SU-DHL-6 (cell line): ENCODE data around the gene UNK.

Experiments used
- H2AFZ ChIP-seq: fragments of 200-600 bp; sonication (generic); 2 replicates; pipeline ENCODE4 v1.6.1; 2014; ENCODE audit warnings: low read depth, mild to moderate bottlenecking, moderate library complexity, mixed read lengths, antibody characterized with exemption, low read length; ENCODE audit not compliant: severe bottlenecking
- H3F3A ChIP-seq: fragments of 200-600 bp; shearing (Covaris generic); 2 replicates; pipeline ENCODE4 v1.6.0; 2016; ENCODE audit warnings: antibody characterized with exemption, mild to moderate bottlenecking; ENCODE audit not compliant: insufficient read depth
- H3K27ac ChIP-seq: fragments of 200-600 bp; sonication (generic); 2 replicates; pipeline ENCODE4 v1.5.1; 2016; ENCODE audit warnings: low read depth, mild to moderate bottlenecking, low read length, moderate library complexity, mixed read lengths
- H3K27me3 ChIP-seq: fragments of 200-600 bp; sonication (generic), shearing (Covaris generic); 2 replicates; pipeline ENCODE4 v1.6.0; 2014; ENCODE audit warnings: mild to moderate bottlenecking, low read length
- H3K36me3 ChIP-seq: fragments of 200-600 bp; sonication (generic); 2 replicates; pipeline ENCODE4 v1.6.1; 2014; ENCODE audit warnings: mild to moderate bottlenecking, low read length, mixed read lengths
- H3K4me2 ChIP-seq: fragments of 300-600, 200-600 bp; shearing (Covaris generic), sonication (generic); 2 replicates; pipeline ENCODE4 v1.6.0; 2014; ENCODE audit warnings: low read length, low read depth, mild to moderate bottlenecking; ENCODE audit not compliant: poor library complexity, severe bottlenecking
- H3K4me3 ChIP-seq: fragments of 200-600 bp; sonication (generic); 2 replicates; pipeline ENCODE4 v1.5.1; 2014; ENCODE audit warnings: antibody characterized with exemption, low read length, mild to moderate bottlenecking, mixed read lengths; ENCODE audit not compliant: insufficient read depth, poor library complexity, severe bottlenecking
- H3K79me2 ChIP-seq: fragments of 200-600 bp; sonication (generic); 2 replicates; pipeline ENCODE4 v1.6.1; 2014; ENCODE audit warnings: mild to moderate bottlenecking, low read length, moderate library complexity; ENCODE audit not compliant: insufficient read depth
- H3K9ac ChIP-seq: fragments of 200-600 bp; sonication (generic); 2 replicates; pipeline ENCODE4 v1.7.0; 2014; ENCODE audit warnings: mild to moderate bottlenecking, low read length
- H3K9me2 ChIP-seq: fragments of 200-600 bp; sonication (generic); replicated peaks from 2 replicates; pipeline ENCODE4 v1.6.1; 2014; ENCODE audit warnings: low read length; ENCODE audit not compliant: insufficient read depth
- H3K9me3 ChIP-seq: fragments of 200-600 bp; sonication (generic); 2 replicates; pipeline ENCODE4 v1.6.1; 2014; ENCODE audit warnings: low read length, mixed read lengths; ENCODE audit not compliant: insufficient read depth
- H4K20me1 ChIP-seq: fragments of 200-600 bp; sonication (generic); 2 replicates; pipeline ENCODE4 v1.6.1; 2014; ENCODE audit warnings: low read depth, mild to moderate bottlenecking, antibody characterized with exemption, low read length, moderate library complexity, mixed read lengths
- EZH2phosphoT487 ChIP-seq: fragments of 200-600 bp; sonication (generic), shearing (Covaris generic); conservative IDR thresholded peaks from 2 replicates; pipeline ENCODE4 v1.6.1; 2018; ENCODE audit warnings: mild to moderate bottlenecking, antibody characterized with exemption, low read length, moderate library complexity, mixed read lengths
- TF ChIP-seq, protein P1 (sequence below): fragments of 200-600 bp; sonication (generic); IDR thresholded peaks from one replicate; pipeline ENCODE4 v1.5.1; 2017; ENCODE audit warnings: antibody characterized with exemption, mild to moderate bottlenecking, low read length, moderate library complexity; ENCODE audit not compliant: insufficient read depth, poor library complexity, severe bottlenecking

Gene UNK

DNA sequence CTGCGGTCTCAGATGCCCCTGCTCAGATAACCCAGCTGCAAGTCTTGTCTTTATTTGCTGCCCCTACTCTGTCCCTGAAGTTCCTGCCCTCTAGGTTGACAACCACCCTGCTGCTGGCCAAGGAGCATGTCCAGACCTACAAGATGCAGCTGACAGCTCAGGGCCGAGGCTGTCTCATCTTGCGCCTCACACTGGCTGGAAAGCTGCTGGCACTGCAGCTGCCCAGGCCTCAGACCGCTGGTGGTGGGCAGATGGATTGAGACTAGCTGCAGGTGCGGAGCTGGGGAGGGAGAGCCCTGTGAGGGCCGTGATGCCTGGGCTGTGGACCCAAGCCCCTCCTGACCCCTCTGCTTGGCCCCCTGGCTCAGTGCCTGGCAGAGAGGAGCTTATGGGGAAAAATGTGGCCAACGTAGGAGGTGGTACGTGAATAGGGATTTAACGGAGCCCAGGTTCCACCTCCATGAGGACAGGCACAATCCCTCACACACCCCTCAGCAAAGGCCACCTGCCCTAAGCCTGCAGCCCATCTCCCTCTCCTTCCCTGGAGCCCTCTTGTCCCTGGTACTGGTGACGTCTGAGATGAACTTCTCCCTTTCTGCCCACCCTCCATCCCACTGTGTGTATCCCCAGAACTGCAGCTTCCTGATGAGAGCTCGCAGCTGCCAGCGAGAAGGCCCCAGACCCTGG lies 11.3 kb upstream of the UNK start:
- no peak overlapping the region for H3K4me2 ChIP-seq
- TF ChIP-seq EZH2phosphoT487 = no peak
- TF ChIP-seq, protein P1, sequence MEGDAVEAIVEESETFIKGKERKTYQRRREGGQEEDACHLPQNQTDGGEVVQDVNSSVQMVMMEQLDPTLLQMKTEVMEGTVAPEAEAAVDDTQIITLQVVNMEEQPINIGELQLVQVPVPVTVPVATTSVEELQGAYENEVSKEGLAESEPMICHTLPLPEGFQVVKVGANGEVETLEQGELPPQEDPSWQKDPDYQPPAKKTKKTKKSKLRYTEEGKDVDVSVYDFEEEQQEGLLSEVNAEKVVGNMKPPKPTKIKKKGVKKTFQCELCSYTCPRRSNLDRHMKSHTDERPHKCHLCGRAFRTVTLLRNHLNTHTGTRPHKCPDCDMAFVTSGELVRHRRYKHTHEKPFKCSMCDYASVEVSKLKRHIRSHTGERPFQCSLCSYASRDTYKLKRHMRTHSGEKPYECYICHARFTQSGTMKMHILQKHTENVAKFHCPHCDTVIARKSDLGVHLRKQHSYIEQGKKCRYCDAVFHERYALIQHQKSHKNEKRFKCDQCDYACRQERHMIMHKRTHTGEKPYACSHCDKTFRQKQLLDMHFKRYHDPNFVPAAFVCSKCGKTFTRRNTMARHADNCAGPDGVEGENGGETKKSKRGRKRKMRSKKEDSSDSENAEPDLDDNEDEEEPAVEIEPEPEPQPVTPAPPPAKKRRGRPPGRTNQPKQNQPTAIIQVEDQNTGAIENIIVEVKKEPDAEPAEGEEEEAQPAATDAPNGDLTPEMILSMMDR = no peak
- H3K27me3 ChIP-seq = no peaks in the 10 kb centered on the region
- no peaks in the 10 kb centered on the region for H3K9me3 ChIP-seq
- peaks cover 12% of the 10 kb centered on the region for H3K36me3 ChIP-seq
- no peak overlapping the region for H3K9ac ChIP-seq
- no peak overlapping the region for H3K27ac ChIP-seq
- H3F3A ChIP-seq = peaks cover 35% of the 10 kb centered on the region
- no peak overlapping the region for H2AFZ ChIP-seq
- H3K79me2 ChIP-seq = peaks cover 10% of the 10 kb centered on the region
- no peaks in the 10 kb centered on the region for H3K9me2 ChIP-seq
- peaks cover 15% of the 10 kb centered on the region for H4K20me1 ChIP-seq
- no peak overlapping the region for H3K4me3 ChIP-seq

GRCh38 chr17:75773808-75774470 lies 10.7 kb upstream of the UNK start:
- no peak overlapping the region for H3K4me3 ChIP-seq
- peaks cover 18% of the 10 kb centered on the region for H3K36me3 ChIP-seq
- peaks cover 38% of the 10 kb centered on the region for H3F3A ChIP-seq
- no peak overlapping the region for H3K4me2 ChIP-seq
- H3K9me3 ChIP-seq = no peaks in the 10 kb centered on the region
- no peak overlapping the region for H3K9ac ChIP-seq
- H3K27ac ChIP-seq = no peak overlapping the region
- TF ChIP-seq EZH2phosphoT487 = no peak
- TF ChIP-seq, protein P1 = no peak
- no peak overlapping the region for H2AFZ ChIP-seq
- H3K9me2 ChIP-seq = no peaks in the 10 kb centered on the region
- peaks cover 20% of the 10 kb centered on the region for H4K20me1 ChIP-seq
- H3K79me2 ChIP-seq = peaks cover 16% of the 10 kb centered on the region
- no peaks in the 10 kb centered on the region for H3K27me3 ChIP-seq

- Histone ChIP-seq H3K27me3 (no peaks in the 10 kb centered on the region), H3F3A (peaks cover 36% of the 10 kb centered on the region), H3K36me3 (peaks cover 18% of the 10 kb centered on the region), H3K9me3 (no peaks in the 10 kb centered on the region), H3K27ac (no peak overlapping the region), H3K9me2 (no peaks in the 10 kb centered on the region), H3K9ac (no peak overlapping the region), H4K20me1 (peaks cover 20% of the 10 kb centered on the region), H3K79me2 (peaks cover 22% of the 10 kb centered on the region), H3K4me2 (no peak overlapping the region), H3K4me3 (no peak overlapping the region), H2AFZ (no peak overlapping the region)
- no peak for TF ChIP-seq EZH2phosphoT487
- TF ChIP-seq, protein P1 = no peak
Observed at GRCh38 chr17:75774471-75774990, 10.1 kb upstream of the UNK start.
